Thyroid gland (tissue), 4 donors: ENCODE measurements around the gene CPNE9. TPM values are rescaled to one million over a fixed set of nuclear protein-coding genes. Genes with fewer than 3 reads are reported as not detected.

ENCODE experiments used
- DNase-seq, 2 donors: peaks; one replicate each; pipeline ENCODE4 v3.0.0-alpha.2; 2019
- H3K27ac ChIP-seq, 3 donors: fragments of 200-600 bp; sonication (generic); 1 replicate in 2 of 3; 2 replicates in 1 of 3; pipeline ENCODE4 v1.5.1; 2016 to 2019; ENCODE audit warnings: mild to moderate bottlenecking in 1 of 3, moderate library complexity in 1 of 3
- H3K27me3 ChIP-seq: fragments of 200-600 bp; sonication (generic); one replicate; pipeline ENCODE4 v1.5.1; 2019
- H3K36me3 ChIP-seq, 2 donors: fragments of 200-600 bp; sonication (generic); one replicate each; pipeline ENCODE4 v1.5.1; 2016 to 2019
- H3K4me1 ChIP-seq, 2 donors: fragments of 200-600 bp; sonication (generic); one replicate each; pipeline ENCODE4 v1.5.1; 2017 to 2019
- H3K4me3 ChIP-seq, 3 donors: fragments of 200-600 bp; sonication (generic); replicated peaks in 1 of 3; 1 replicate in 2 of 3; 2 replicates in 1 of 3; pipeline ENCODE4 v1.5.1; 2016; ENCODE audit warnings: mild to moderate bottlenecking in 1 of 3
- H3K9me3 ChIP-seq: fragments of 200-600 bp; sonication (generic); one replicate; pipeline ENCODE4 v1.5.1; 2017
- POLR2A ChIP-seq, 2 donors: fragments of 450-650 bp; IDR thresholded peaks; one replicate each; pipeline ENCODE4 v1.6.1; 2017; ENCODE audit warnings: antibody characterized with exemption in 2 of 2, mild to moderate bottlenecking in 2 of 2, moderate library complexity in 1 of 2
- WGBS, 2 donors: methylation state at CpG; one replicate each; pipeline ENCODE4 v1.1.5; 2017; 5-methylcytosine and 5-hydroxymethylcytosine counted together
- intact Hi-C: fragments of 100-400 bp; cut with DNase I; formaldehyde crosslinking; loops from one replicate; pipeline ENCODE4 v1.15.1; 2023
- total RNA-seq, 4 donors: library from RNA; depleted of rRNA; stranded (reverse); fragments of >200 nt; gene quantifications; one replicate each; pipeline ENCODE4 v1.2.3, GENCODE V29; 2016
- TF ChIP-seq, protein P1 (sequence below), 6 experiments: fragments of 200-600 bp in 3 of 6; fragments of 450-650 bp in 3 of 6; sonication (generic) in 3 of 6; IDR thresholded peaks; one replicate each; pipeline ENCODE4 v1.5.1; 2016 to 2019; ENCODE audit warnings: antibody characterized with exemption in 6 of 6, mild to moderate bottlenecking in 2 of 6, inconsistent platforms in 1 of 6, moderate library complexity in 1 of 6

The CPNE9 gene, protein sequence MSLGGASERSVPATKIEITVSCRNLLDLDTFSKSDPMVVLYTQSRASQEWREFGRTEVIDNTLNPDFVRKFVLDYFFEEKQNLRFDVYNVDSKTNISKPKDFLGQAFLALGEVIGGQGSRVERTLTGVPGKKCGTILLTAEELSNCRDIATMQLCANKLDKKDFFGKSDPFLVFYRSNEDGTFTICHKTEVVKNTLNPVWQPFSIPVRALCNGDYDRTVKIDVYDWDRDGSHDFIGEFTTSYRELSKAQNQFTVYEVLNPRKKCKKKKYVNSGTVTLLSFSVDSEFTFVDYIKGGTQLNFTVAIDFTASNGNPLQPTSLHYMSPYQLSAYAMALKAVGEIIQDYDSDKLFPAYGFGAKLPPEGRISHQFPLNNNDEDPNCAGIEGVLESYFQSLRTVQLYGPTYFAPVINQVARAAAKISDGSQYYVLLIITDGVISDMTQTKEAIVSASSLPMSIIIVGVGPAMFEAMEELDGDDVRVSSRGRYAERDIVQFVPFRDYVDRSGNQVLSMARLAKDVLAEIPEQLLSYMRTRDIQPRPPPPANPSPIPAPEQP
- total RNA-seq = not detected

DNA sequence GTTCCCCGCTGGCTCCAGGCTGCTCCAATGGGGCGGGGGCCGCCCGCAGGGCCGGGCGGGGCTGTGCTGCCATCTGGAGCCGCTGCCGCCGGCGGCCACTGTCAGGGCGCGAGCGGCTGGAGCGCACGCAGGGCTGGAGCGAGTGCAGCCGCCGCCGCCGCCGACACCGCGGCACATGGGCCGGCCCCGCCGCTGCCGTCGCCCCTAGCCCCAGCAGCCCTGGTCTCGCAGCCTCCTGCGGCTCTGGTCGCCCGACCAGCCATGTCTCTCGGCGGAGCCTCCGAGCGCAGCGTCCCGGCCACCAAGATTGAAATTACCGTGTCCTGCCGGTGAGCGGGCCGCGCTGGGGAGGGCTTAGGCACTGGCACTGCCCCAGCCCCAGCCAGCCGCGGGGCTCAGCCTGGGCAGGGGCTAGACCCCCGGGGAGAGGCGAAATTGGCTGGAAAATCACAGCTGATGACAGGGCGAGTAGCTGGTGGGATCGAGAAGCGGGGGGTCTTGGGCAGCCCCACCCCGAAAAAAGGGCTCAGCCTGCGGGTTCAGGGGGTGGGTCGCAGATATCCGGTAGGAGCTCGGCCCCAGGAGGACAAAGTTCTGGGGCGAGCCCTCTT, at the start of gene CPNE9:
TSS of gene CPNE9 (plus strand) at position 98 of the 611 bp plus-strand sequence. CDS start at position 262, 164 bp downstream.
- no peaks in the 10 kb centered on the region for H3K27me3 ChIP-seq
- H3K36me3 ChIP-seq = peaks cover 7 to 9% of the 10 kb centered on the region in 2 donors
- DNase-seq = no peak
- intact Hi-C loops = no loop called here
- H3K9me3 ChIP-seq = no peaks in the 10 kb centered on the region
- WGBS, 2 donors = 0 to 4% methylated on average over 5 to 9 of the region's 56 CpGs
- H3K4me1 ChIP-seq = peaks cover 13 to 18% of the 10 kb centered on the region in 2 donors
- H3K4me3 ChIP-seq = peak within 1 kb of the TSS in 1 of 3 donors; percentile 14
- no peak within 1 kb of the TSS for H3K27ac ChIP-seq
- TF ChIP-seq POLR2A (IDR thresholded peaks at IDR 0.05) = no peak
- TF ChIP-seq, protein P1, sequence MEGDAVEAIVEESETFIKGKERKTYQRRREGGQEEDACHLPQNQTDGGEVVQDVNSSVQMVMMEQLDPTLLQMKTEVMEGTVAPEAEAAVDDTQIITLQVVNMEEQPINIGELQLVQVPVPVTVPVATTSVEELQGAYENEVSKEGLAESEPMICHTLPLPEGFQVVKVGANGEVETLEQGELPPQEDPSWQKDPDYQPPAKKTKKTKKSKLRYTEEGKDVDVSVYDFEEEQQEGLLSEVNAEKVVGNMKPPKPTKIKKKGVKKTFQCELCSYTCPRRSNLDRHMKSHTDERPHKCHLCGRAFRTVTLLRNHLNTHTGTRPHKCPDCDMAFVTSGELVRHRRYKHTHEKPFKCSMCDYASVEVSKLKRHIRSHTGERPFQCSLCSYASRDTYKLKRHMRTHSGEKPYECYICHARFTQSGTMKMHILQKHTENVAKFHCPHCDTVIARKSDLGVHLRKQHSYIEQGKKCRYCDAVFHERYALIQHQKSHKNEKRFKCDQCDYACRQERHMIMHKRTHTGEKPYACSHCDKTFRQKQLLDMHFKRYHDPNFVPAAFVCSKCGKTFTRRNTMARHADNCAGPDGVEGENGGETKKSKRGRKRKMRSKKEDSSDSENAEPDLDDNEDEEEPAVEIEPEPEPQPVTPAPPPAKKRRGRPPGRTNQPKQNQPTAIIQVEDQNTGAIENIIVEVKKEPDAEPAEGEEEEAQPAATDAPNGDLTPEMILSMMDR (IDR thresholded peaks at IDR 0.05) = no peak

DNA sequence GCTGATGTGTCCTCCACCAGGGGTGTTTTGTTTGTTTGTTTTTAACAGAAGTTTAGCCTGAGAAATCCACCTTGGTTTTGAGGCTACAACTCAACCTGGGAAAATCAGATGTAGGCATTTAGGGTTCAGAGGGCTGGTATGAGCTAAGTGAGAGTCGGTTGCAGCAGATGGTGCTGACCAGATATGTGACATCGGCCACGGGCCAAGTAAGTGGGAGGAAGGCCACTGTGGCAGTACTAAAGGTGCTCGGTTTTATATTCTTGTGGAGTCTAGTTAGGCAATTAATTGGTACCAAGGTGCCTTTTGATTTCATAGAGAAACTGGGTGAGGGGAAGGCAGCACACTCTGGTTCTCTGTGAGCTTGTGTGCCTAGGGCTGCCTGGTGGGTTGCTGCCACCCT, 43.8 kb upstream of the CPNE9 start:
- Histone ChIP-seq H3K27me3 (no peaks in the 10 kb centered on the region), H3K4me3 (no peak overlapping the region), H3K4me1 (no peaks in the 10 kb centered on the region), H3K36me3 (peaks cover 38 to 64% of the 10 kb centered on the region in 2 donors), H3K9me3 (no peaks in the 10 kb centered on the region), H3K27ac (no peak overlapping the region)
- WGBS, 2 donors = 97 to 100% methylated on average over 4 of the region's 4 CpGs
- intact Hi-C loops = loop anchor here (10.0 kb wide), 1 partner anchor 135 kb away; the partner anchor contains the start of genes ARPC4 and TADA3
- DNase-seq = no peak
- TF ChIP-seq, protein P1 (IDR thresholded peaks at IDR 0.05) = no peak
- TF ChIP-seq POLR2A (IDR thresholded peaks at IDR 0.05) = no peak

DNA sequence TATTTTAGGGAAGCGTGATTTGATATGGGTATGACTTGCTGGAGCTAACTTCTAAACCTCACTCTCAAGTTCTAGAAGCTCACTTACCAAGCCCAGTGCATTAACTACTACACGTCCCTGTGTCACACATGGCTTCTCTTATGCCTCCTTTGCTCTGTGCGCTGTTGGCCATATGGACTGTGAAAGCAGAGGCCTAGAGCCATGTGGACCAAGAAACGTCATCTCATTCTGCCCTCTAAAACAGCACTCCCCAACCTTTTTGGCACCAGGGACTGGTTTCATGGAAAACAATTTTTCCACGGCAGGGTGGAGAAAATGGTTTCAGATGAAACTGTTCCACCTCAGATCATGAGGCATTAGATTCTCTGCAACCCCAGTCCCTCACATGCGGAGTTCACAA, 42.7 kb upstream of the CPNE9 start:
- H3K4me1 ChIP-seq = no peaks in the 10 kb centered on the region
- no peak overlapping the region for H3K4me3 ChIP-seq
- H3K27me3 ChIP-seq = no peaks in the 10 kb centered on the region
- no peaks in the 10 kb centered on the region for H3K9me3 ChIP-seq
- intact Hi-C loops = no loop called here
- TF ChIP-seq, protein P1 (IDR thresholded peaks at IDR 0.05) = no peak
- no peak for TF ChIP-seq POLR2A (IDR thresholded peaks at IDR 0.05)
- H3K36me3 ChIP-seq = peaks cover 39 to 59% of the 10 kb centered on the region in 2 donors
- 91 to 92% methylated on average over 6 of the region's 6 CpGs for WGBS, 2 donors
- DNase-seq = no peak
- H3K27ac ChIP-seq = no peak overlapping the region

DNA sequence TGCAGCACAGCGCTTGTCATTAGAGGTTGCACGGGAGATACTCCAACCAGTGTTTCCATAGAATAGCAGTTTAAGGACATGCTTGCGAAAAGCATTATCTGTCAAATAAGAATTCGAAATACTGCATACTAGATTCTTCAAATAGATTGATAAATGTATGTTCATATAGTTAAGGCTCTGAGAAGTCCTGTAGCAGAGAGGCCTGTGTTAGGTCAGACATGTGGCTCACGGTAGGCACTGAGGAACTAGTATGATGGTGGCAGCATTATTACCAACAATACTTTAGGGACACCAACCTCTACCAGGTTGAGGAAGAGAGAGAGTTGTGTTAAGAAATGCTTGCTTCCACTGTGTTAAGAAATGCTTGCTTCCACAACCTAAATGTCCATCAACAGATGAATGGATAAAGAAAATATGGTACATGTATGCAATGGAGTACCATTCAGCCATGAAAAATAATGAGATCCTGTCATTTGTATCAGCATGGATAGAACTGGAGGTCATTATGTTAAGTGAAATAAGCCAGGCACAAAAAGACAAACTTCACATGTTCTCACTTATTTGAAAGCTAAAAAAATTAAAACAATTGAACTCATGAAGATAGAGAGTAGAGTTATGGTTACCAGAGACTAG, 39.4 kb upstream of the CPNE9 start:
- WGBS, 2 donors = 99% methylated on average over 5 of the region's 5 CpGs
- Histone ChIP-seq H3K27me3 (no peaks in the 10 kb centered on the region), H3K4me1 (peaks cover 3 to 26% of the 10 kb centered on the region in 2 donors), H3K9me3 (no peaks in the 10 kb centered on the region), H3K27ac (no peak overlapping the region), H3K36me3 (peaks cover 46 to 47% of the 10 kb centered on the region in 2 donors), H3K4me3 (no peak overlapping the region)
- no peak for TF ChIP-seq POLR2A (IDR thresholded peaks at IDR 0.05)
- TF ChIP-seq, protein P1 (IDR thresholded peaks at IDR 0.05) = no peak
- intact Hi-C loops = no loop called here
- DNase-seq = no peak
